Endothelial cell of umbilical vein (primary cell): ENCODE measurements around the gene STX11.

Experiments used
- CTCF ChIP-seq, 2 donors: IDR thresholded peaks; 1 replicate in 1 of 2; 2 replicates in 1 of 2; pipeline ENCODE4 v1.5.1; 2011; ENCODE audit warnings: low read length in 2 of 2, mild to moderate bottlenecking in 2 of 2, moderate library complexity in 2 of 2, control low read depth in 1 of 2, inconsistent platforms in 1 of 2, low read depth in 1 of 2; ENCODE audit not compliant: insufficient read depth in 1 of 2; ENCODE audit errors: extremely low read depth in 1 of 2
- EZH2 ChIP-seq: IDR thresholded peaks from 2 replicates; pipeline ENCODE4 v1.6.1; 2012; ENCODE audit warnings: borderline replicate concordance, low read depth, mild to moderate bottlenecking, moderate library complexity, low read length, inconsistent platforms; ENCODE audit not compliant: severe bottlenecking
- FOS ChIP-seq: IDR thresholded peaks from 2 replicates; pipeline ENCODE4 v1.6.1; 2011; ENCODE audit warnings: mild to moderate bottlenecking, low read length, moderate library complexity, borderline replicate concordance; ENCODE audit not compliant: insufficient read depth
- GATA2 ChIP-seq: IDR thresholded peaks from 2 replicates; pipeline ENCODE4 v1.7.0; 2011; ENCODE audit warnings: low read depth, mild to moderate bottlenecking, moderate library complexity, mixed read lengths, low read length; ENCODE audit not compliant: insufficient read length, insufficient read depth
- POLR2A ChIP-seq: IDR thresholded peaks from 2 replicates; pipeline ENCODE4 v1.6.1; 2012; ENCODE audit warnings: low read depth, mild to moderate bottlenecking, control low read depth, low read length
- POLR2AphosphoS5 ChIP-seq: IDR thresholded peaks from 2 replicates; pipeline ENCODE4 v1.6.1; 2012; ENCODE audit warnings: low read depth, mild to moderate bottlenecking, control low read depth, low read length, moderate library complexity; ENCODE audit not compliant: insufficient read depth
- TF ChIP-seq, protein P1 (sequence below): IDR thresholded peaks from 2 replicates; pipeline ENCODE4 v1.6.1; 2011; ENCODE audit not compliant: insufficient read depth, insufficient read length

DNA sequence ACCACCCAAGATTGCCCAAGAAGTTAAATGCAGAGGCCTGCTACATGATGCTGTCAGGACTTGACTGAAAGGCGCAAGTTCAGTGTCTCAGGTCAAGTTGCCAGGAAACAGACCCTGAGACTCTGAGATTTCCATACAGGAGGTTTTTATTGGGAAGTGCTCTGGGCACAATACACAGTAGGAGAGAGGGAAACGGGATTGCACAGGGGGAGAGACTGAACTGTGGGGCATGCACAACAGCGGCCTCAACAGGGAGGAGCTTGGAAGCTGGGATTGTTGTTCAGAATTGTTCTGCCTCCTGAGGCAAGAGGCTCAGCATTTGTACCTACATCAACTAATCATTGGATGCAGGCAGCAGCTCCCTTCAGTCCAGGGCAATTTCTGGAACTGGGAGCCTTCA, 6.7 kb downstream of the STX11 start:
- TF ChIP-seq POLR2A: no peak
- no peak for TF ChIP-seq EZH2
- TF ChIP-seq CTCF (IDR thresholded peaks at IDR 0.05; ENCODE audit: extremely low read depth in 1 of 2, insufficient read depth in 1 of 2, low read depth in 1 of 2, low read length in 2 of 2): peak in 1 of 2 donors; percentile 17
- no peak for TF ChIP-seq POLR2AphosphoS5
- TF ChIP-seq GATA2: no peak
- TF ChIP-seq, protein P1, sequence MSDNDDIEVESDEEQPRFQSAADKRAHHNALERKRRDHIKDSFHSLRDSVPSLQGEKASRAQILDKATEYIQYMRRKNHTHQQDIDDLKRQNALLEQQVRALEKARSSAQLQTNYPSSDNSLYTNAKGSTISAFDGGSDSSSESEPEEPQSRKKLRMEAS: no peak
- no peak for TF ChIP-seq FOS
